Activated naive CD8-positive, alpha-beta T cell treated with anti-CD3 and anti-CD28 coated beads for 36 hours (primary cell): ENCODE measurements around the gene OR1C1. TPM values are rescaled to one million over a fixed set of nuclear protein-coding genes. Genes with fewer than 3 reads are reported as not detected.

Experiments
- total RNA-seq, 2 experiments: library from RNA; stranded (reverse); gene quantifications; one replicate each; pipeline ENCODE4 v1.2.3, GENCODE V29; 2021

OR1C1 gene
- total RNA-seq, 2 experiments from 2014 or later, result not detected

Other genes starting within 250 kb of the OR1C1 start
- under 1 TPM in 1 of 2 experiments, not detected in 1; 0.04 TPM for gene OR2C3, start 224.1 kb downstream of the OR1C1 start, total RNA-seq
- gene GCSAML, start 211.4 kb downstream of the OR1C1 start, total RNA-seq, result 1 to 10 TPM; 3.1 to 3.5 TPM
- gene OR2G2, start 172.2 kb downstream of the OR1C1 start, total RNA-seq, result not detected
- gene OR2G3, start 155.0 kb downstream of the OR1C1 start, total RNA-seq, result not detected
- not detected for gene OR13G1, start 80.8 kb downstream of the OR1C1 start, total RNA-seq
- not detected for gene OR6F1, start 43.9 kb downstream of the OR1C1 start, total RNA-seq
- not detected for gene OR14K1, start 21.9 kb downstream of the OR1C1 start, total RNA-seq
- gene OR14A2, start 12.4 kb downstream of the OR1C1 start, total RNA-seq, result not detected
- not detected for gene OR14A16, start 63.6 kb upstream of the OR1C1 start, total RNA-seq
- gene OR11L1, start 81.3 kb upstream of the OR1C1 start, total RNA-seq, result not detected
- gene TRIM58, start 96.6 kb upstream of the OR1C1 start, total RNA-seq, result under 1 TPM; 0.06 to 0.08 TPM
- not detected for gene OR2W3, start 135.0 kb upstream of the OR1C1 start, total RNA-seq
- not detected for gene OR2T8, start 159.7 kb upstream of the OR1C1 start, total RNA-seq
- gene OR2AJ1, start 164.3 kb upstream of the OR1C1 start, total RNA-seq, result not detected
- gene OR2L8, start 188.3 kb upstream of the OR1C1 start, total RNA-seq, result not detected
- gene OR2AK2, start 204.7 kb upstream of the OR1C1 start, total RNA-seq, result not detected